Measurements from ENCODE around the gene TENM4. TPM values are rescaled to one million over a fixed set of nuclear protein-coding genes. Genes with fewer than 3 reads are reported as not detected.

TENM4 gene
- total RNA-seq, 8 experiments from 2014 or later = 0.59 to 82.2 (median 24.2) TPM

- ATAC-seq (replicated peaks in 6 of 8) = no peak
- in situ Hi-C loops (cut with MboI; ENCODE audit: low pct_unique_long_range_greater_than_20kb in 2 of 9, low sequenced_read_pairs in 9 of 9, unreplicated experiment in 9 of 9) = no loop called here
- H3K4me1 ChIP-seq (replicated peaks in 1 of 2) = peaks cover 14 to 19% of the 10 kb centered on the region in 2 donors
- no peak overlapping the region for H3K27ac ChIP-seq
- 69 to 100% (median 98%) methylated on average over 2 to 4 of the region's 4 CpGs; no CpG with 5 or more reads in 2 of the 10 experiments for WGBS, 10 experiments
- no peak overlapping the region for H3K4me3 ChIP-seq
These were observed 181.0 kb downstream of the TENM4 start for GRCh38 chr11:79259800-79260199.

- WGBS, 10 experiments = 48 to 67% (median 59%) methylated on average over 1 to 4 of the region's 4 CpGs; no CpG with 5 or more reads in 5 of the 10 experiments
- peak in 5 of 8 experiments; percentile 54 to 89 (median 78) for ATAC-seq (replicated peaks in 6 of 8)
- in situ Hi-C loops (cut with MboI; ENCODE audit: low pct_unique_long_range_greater_than_20kb in 2 of 9, low sequenced_read_pairs in 9 of 9, unreplicated experiment in 9 of 9) = no loop called here
- Histone ChIP-seq H3K4me1 (replicated peaks in 1 of 2) (peaks cover 14 to 19% of the 10 kb centered on the region in 2 donors), H3K27ac (no peak overlapping the region), H3K4me3 (no peak overlapping the region)
These were observed 182.3 kb downstream of the TENM4 start for GRCh38 chr11:79258576-79258975.

- Histone ChIP-seq H3K4me1 (replicated peaks in 1 of 2) (peaks cover 17% of the 10 kb centered on the region in 2 donors), H3K4me3 (no peak overlapping the region), H3K27ac (no peak overlapping the region)
- ATAC-seq (replicated peaks in 6 of 8) = no peak
- in situ Hi-C loops (cut with MboI; ENCODE audit: low pct_unique_long_range_greater_than_20kb in 2 of 9, low sequenced_read_pairs in 9 of 9, unreplicated experiment in 9 of 9) = no loop called here
- WGBS, 10 experiments = 44 to 100% (median 93%) methylated on average over 1 to 3 of the region's 3 CpGs; no CpG with 5 or more reads in 3 of the 10 experiments
These were observed 184.9 kb downstream of the TENM4 start for GRCh38 chr11:79255965-79256364.

GRCh38 chr11:79253280-79253679 lies 187.6 kb downstream of the TENM4 start:
- 20 to 90% (median 55%) methylated on average over 1 to 6 of the region's 8 CpGs; no CpG with 5 or more reads in 2 of the 10 experiments for WGBS, 10 experiments
- in situ Hi-C loops (cut with MboI; ENCODE audit: low pct_unique_long_range_greater_than_20kb in 2 of 9, low sequenced_read_pairs in 9 of 9, unreplicated experiment in 9 of 9) = no loop called here
- peak overlapping the region in 1 of 2 donors; percentile 48 for H3K27ac ChIP-seq
- H3K4me3 ChIP-seq = no peak overlapping the region
- H3K4me1 ChIP-seq (replicated peaks in 1 of 2) = peaks cover 13 to 15% of the 10 kb centered on the region in 2 donors
- ATAC-seq (replicated peaks in 6 of 8) = peak in 5 of 8 experiments; percentile 86 to 95 (median 91)

GRCh38 chr11:79249295-79249993 lies 191.4 kb downstream of the TENM4 start:
- in situ Hi-C loops (cut with MboI; ENCODE audit: low pct_unique_long_range_greater_than_20kb in 2 of 9, low sequenced_read_pairs in 9 of 9, unreplicated experiment in 9 of 9) = no loop called here
- Histone ChIP-seq H3K4me3 (no peak overlapping the region), H3K4me1 (replicated peaks in 1 of 2) (peaks cover 11 to 14% of the 10 kb centered on the region in 2 donors), H3K27ac (no peak overlapping the region)
- ATAC-seq (replicated peaks in 6 of 8) = no peak
- WGBS, 10 experiments = 32 to 100% (median 84%) methylated on average over 1 to 5 of the region's 5 CpGs; no CpG with 5 or more reads in 1 of the 10 experiments

GRCh38 chr11:79244798-79245197 lies 196.0 kb downstream of the TENM4 start:
- no peak for ATAC-seq (replicated peaks in 6 of 8)
- Histone ChIP-seq H3K4me1 (replicated peaks in 1 of 2) (peaks cover 39 to 40% of the 10 kb centered on the region in 2 donors), H3K4me3 (no peak overlapping the region), H3K27ac (no peak overlapping the region)
- WGBS, 10 experiments = 40 to 100% (median 71%) methylated on average over 1 to 2 of the region's 2 CpGs; no CpG with 5 or more reads in 5 of the 10 experiments
- in situ Hi-C loops (cut with MboI; ENCODE audit: low pct_unique_long_range_greater_than_20kb in 2 of 9, low sequenced_read_pairs in 9 of 9, unreplicated experiment in 9 of 9) = no loop called here

- H3K27ac ChIP-seq = no peak overlapping the region
- H3K4me3 ChIP-seq = no peak overlapping the region
- WGBS, 10 experiments = 17 to 90% (median 58%) methylated on average over 1 to 4 of the region's 6 CpGs; no CpG with 5 or more reads in 2 of the 10 experiments
- ATAC-seq (replicated peaks in 6 of 8) = peak in 6 of 8 experiments; percentile 15 to 67 (median 56)
- in situ Hi-C loops (cut with MboI; ENCODE audit: low pct_unique_long_range_greater_than_20kb in 2 of 9, low sequenced_read_pairs in 9 of 9, unreplicated experiment in 9 of 9) = no loop called here
- H3K4me1 ChIP-seq (replicated peaks in 1 of 2) = peaks cover 39 to 40% of the 10 kb centered on the region in 2 donors
These were observed 196.5 kb downstream of the TENM4 start for GRCh38 chr11:79244241-79244772.

GRCh38 chr11:79243422-79244210 lies 197.2 kb downstream of the TENM4 start:
- in situ Hi-C loops (cut with MboI; ENCODE audit: low pct_unique_long_range_greater_than_20kb in 2 of 9, low sequenced_read_pairs in 9 of 9, unreplicated experiment in 9 of 9) = no loop called here
- ATAC-seq (replicated peaks in 6 of 8) = peak in 6 of 8 experiments; percentile 33 to 53 (median 51)
- Histone ChIP-seq H3K4me3 (no peak overlapping the region), H3K4me1 (replicated peaks in 1 of 2) (peaks cover 36 to 37% of the 10 kb centered on the region in 2 donors), H3K27ac (no peak overlapping the region)
- 20 to 100% (median 66%) methylated on average over 1 to 6 of the region's 16 CpGs for WGBS, 10 experiments

GRCh38 chr11:79242616-79243015 lies 198.2 kb downstream of the TENM4 start:
- no peak overlapping the region for H3K27ac ChIP-seq
- in situ Hi-C loops (cut with MboI; ENCODE audit: low pct_unique_long_range_greater_than_20kb in 2 of 9, low sequenced_read_pairs in 9 of 9, unreplicated experiment in 9 of 9) = no loop called here
- H3K4me1 ChIP-seq (replicated peaks in 1 of 2) = peaks cover 36 to 44% of the 10 kb centered on the region in 2 donors
- no peak overlapping the region for H3K4me3 ChIP-seq
- peak in 1 of 8 experiments; percentile 12 for ATAC-seq (replicated peaks in 6 of 8)
- WGBS, 10 experiments = 38 to 94% (median 67%) methylated on average over 1 to 2 of the region's 3 CpGs; no CpG with 5 or more reads in 3 of the 10 experiments

- 0 to 79% (median 65%) methylated on average over 1 to 6 of the region's 7 CpGs for WGBS, 10 experiments
- no peak overlapping the region for H3K27ac ChIP-seq
- peaks cover 36 to 50% of the 10 kb centered on the region in 2 donors for H3K4me1 ChIP-seq (replicated peaks in 1 of 2)
- no peak for ATAC-seq (replicated peaks in 6 of 8)
- H3K4me3 ChIP-seq = no peak overlapping the region
- in situ Hi-C loops (cut with MboI; ENCODE audit: low pct_unique_long_range_greater_than_20kb in 2 of 9, low sequenced_read_pairs in 9 of 9, unreplicated experiment in 9 of 9) = no loop called here
These were observed 199.0 kb downstream of the TENM4 start for GRCh38 chr11:79241852-79242241.

GRCh38 chr11:79241205-79241851 lies 199.5 kb downstream of the TENM4 start:
- ATAC-seq (replicated peaks in 6 of 8) = peak in 5 of 8 experiments; percentile 41 to 53 (median 48)
- in situ Hi-C loops (cut with MboI; ENCODE audit: low pct_unique_long_range_greater_than_20kb in 2 of 9, low sequenced_read_pairs in 9 of 9, unreplicated experiment in 9 of 9) = no loop called here
- H3K27ac ChIP-seq = no peak overlapping the region
- H3K4me3 ChIP-seq = no peak overlapping the region
- 22 to 90% (median 66%) methylated on average over 1 to 4 of the region's 7 CpGs; no CpG with 5 or more reads in 2 of the 10 experiments for WGBS, 10 experiments
- H3K4me1 ChIP-seq (replicated peaks in 1 of 2) = peaks cover 36 to 55% of the 10 kb centered on the region in 2 donors

- peak in 4 of 8 experiments; percentile 15 to 37 (median 24) for ATAC-seq (replicated peaks in 6 of 8)
- no peak overlapping the region for H3K4me3 ChIP-seq
- H3K27ac ChIP-seq = no peak overlapping the region
- peaks cover 25 to 49% of the 10 kb centered on the region in 2 donors for H3K4me1 ChIP-seq (replicated peaks in 1 of 2)
- in situ Hi-C loops (cut with MboI; ENCODE audit: low pct_unique_long_range_greater_than_20kb in 2 of 9, low sequenced_read_pairs in 9 of 9, unreplicated experiment in 9 of 9) = no loop called here
- WGBS, 10 experiments = 0 to 87% (median 76%) methylated on average over 1 to 6 of the region's 6 CpGs; no CpG with 5 or more reads in 3 of the 10 experiments
These were observed 203.1 kb downstream of the TENM4 start for GRCh38 chr11:79237703-79238102.

Data from motor neuron (in vitro differentiated cells).